DMS153 (cell line): ENCODE results near the gene PXMP4.

Experiments used
- DNase-seq: peaks from one replicate; lab custom pipeline; 2025; lab: John Stamatoyannopoulos, UW

The PXMP4 gene

DNA sequence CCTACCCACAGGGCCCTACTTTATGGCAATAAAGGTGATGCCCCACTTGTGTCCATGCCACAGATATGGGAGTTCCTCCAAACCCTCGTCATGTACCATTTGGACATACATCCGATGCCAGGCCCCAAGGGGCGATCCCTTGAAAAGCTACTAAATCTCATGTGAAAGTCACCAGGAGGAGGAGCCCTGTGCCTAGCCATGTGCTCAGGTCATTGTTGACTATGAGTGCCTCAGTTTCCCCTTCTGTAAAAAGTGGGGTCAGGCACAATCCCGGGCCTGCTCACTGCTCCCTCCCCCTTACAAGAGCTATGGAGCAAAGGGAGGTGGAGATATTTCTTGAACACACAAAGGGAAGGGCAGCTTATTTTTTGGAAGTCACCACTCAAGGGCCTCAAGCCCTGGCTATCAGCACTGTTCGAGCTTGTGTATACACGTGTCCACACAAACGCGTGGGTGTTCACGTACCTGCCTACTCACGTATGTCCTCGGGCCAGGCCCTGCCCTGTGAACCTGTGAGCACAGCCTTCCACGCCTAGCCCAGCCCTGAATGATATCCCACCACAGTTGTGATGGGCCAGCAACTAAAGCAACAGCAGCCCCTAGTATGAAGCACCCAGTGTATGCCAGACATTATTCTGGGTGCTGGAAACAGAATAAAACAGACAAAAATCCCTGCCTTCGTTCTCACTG is 51.5 kb downstream of the PXMP4 start:
- no peak for DNase-seq

DNA sequence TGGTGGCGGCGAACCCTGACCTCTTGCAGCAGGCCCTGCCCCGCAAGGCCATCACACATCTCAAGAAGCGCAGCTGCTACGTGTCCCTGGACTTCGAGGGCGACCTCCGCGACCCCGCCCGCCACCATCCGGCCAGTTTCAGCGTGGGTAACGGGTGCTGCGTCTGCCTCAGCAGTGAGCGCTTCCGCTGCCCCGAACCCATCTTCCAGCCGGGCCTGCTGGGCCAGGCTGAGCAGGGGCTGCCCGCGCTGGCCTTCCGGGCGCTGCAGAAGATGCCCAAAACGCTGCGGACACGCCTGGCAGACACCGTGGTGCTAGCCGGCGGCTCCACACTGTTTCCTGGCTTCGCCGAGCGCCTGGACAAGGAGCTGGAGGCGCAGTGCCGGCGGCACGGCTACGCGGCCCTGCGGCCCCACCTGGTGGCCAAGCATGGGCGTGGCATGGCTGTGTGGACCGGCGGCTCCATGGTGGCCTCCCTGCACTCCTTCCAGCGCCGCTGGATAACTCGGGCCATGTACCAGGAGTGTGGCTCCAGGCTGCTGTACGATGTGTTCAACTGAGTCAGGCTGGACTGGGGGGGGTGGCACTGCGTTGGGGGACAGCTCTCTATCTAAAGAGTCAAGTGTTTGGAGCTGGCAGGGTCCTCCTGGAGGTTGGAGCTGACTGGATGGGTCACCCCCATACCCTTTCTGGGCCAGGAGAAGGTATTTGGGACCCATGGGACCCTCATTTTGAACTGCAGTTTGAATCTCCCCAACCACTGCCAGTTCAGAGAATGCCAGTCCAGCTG is 52.2 kb downstream of the PXMP4 start:
- peak; percentile 56 for DNase-seq

DNA sequence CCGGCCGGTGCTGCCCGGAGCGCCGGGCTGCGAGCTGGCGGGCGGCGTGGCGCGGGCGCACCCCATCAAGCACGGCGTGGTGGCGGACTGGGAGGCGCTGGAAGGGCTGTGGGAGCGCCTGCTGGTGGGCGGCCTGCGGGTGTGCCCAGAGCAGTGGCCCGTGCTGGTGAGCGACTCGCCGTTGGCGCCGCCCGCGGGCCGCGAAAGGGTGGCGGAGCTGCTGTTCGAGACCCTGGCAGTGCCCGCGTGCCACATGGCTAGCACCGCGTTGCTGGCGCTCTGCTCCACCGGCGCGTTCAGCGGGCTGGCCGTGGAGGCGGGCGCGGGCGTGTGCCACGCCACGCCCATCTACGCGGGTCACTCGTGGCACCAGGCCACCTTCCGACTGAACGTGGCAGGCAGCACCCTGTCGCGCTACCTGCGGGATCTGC is 52.9 kb downstream of the PXMP4 start:
- no peak for DNase-seq

DNA sequence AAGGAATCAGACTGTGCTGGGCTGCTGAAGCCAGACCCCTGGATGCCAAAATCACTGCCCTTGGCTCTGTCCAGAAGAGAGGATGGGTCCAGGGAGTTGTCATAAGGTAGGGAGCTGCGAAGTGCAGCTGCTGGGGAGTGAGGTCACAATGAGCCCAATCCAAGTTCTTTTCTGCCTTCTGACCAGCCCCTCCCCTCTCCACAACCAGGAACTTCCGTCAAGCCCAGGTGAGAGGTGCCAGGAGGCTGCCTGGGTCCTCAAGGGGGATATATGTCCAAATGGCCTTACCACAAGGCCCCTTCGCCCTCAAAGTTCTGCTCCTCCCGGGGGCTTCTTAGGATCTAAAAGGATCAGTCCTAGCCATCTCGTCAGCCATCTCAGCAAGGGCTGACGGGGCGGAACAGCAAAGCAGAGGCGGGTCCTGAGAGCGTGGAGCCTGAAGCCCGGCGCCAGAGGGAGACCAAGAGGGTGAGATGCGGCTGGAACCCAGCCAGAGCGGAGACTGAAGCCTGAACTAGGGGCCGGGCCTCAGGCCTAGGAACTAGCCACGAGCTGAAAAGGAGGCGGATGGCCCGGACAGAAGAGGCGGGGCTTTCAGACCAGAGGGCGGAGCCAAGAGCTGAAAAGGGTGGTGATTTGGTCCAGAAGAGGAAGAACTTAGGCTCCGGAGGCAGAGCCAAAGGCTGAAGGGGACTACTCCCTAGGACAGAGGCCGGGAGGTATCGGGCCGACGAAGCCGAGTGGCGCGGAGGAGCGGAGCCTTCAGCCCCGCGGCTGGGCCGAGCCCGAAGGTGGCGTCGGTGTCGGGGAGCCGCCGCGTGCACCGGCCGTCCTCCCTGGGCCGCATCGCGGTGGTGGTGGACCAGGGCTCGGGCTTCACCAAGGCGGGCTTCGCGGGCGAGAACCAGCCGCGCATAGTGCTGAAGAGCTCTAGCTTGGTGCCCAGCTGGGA is 53.5 kb downstream of the PXMP4 start, which contains the start of gene ACTL10:
ACTL10 (plus strand) TSS at position 651 of the 952 bp plus-strand sequence. CDS start 555 bp downstream, outside the sequence.
- DNase-seq: peak; percentile 98

DNA sequence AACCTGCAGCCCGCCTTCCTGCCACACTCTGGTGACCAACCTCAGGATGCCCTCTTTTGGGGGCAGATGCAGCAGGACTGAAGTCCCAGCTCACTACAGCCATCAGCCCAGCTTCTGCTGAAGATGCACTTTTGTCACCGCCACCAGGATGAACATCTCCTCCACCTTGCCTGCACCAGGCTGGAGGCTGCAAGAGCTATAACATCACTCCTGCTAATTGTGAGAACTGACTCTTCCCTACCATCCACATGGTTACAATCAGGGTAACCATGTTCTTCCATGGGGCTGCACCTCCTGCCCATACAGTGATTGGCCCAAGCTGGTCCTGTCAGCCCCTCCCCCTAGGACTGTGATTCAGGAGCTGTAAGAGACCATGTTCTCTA is 55.4 kb downstream of the PXMP4 start:
- DNase-seq: no peak

DNA sequence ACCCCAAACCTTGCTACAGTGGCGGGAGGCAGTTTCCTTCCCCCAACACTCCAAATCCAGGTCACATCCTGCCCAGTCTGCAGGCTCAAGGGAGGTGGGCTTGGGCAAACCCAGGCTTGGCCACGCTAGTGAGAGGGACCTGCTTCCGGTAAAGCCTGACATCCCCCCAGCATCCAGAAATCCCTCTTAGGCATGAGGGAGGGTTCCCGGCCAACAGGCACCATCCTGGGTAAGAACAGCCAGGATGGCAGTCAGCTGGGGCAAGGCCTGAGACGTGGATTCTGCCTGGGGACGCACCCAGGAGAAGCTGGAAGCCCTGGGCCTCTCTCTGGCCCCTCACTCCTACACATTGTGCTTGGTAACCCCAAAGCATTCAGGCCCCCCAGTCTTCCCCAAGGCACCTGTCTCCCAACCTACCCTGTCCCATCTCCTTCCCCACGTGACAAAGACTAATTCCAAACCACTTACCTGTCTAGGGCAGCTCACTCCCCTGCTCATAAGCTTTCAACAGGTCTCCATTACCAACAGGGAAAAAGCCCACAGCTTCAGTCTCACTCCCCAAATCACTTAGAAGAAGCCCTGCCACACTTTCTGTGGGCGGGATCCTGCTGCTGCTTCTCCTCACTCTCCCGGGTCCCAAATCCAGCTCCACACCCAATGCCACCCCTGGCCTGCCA is 55.9 kb downstream of the PXMP4 start:
- DNase-seq: no peak

DNA sequence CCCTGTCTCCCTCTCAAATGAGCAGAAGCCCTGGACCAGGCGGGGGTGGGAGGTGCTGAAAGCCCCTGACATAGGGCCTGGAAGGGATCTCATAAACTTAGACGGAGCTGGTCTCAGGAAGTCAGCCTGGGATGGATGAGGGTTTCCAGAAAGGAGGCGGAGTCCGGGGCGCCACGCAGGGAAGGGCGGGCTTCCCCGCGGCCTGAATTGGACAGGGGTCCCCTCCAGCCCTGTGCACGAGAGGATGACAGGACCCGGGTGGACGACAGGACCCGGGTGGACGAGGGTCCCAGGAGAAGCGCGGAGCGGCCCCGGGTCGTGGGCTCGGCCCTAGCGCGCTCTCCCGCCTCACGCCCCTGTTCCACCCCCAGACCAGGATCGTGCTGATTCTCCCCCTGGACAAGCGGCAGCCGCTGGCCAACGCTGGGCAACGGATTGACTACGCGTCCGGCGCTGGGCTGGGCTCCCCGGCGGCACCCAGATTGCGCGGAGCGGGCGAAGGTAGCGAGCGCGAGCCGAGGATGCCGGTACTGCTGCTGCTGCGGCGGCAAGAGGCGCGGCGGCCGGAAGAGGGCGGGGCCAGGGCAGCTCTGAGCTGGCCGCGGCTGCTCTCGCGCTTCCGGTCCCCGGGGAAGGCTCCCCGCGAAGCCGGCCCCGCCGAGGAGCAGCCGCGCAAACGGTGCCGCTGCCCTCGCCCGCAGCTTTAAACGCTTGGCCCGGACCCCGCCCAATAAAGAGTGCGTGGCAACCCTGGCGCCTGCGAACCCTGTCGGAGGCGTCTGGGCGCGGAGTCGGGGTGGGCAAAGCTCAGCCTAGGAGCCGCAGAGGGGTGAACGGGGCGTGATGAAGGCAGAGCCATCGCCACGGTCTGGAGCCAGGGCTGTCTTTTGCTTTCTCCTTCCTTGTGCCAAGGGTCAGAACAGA is 56.7 kb downstream of the PXMP4 start:
- DNase-seq: peak; percentile 60

DNA sequence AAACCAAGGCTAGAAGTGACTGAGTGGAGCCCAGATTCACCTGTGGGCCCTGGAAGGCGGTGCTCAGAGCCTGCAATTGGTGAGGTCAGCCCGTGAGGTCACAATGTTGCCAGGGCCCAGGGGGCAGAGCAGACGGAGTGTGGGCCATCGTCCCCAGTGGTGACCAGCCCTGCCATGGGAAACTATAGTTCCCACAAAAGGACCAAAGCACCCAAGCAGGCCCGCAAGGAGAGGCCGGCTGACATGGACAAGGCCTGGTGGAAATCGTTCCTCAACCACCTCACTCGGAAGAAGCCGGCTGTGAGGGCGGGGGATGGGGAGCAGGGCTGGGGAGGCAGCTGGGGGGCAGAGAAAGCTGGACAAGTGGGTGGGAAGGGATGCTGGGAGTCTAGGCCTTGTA is 57.9 kb downstream of the PXMP4 start, which contains the start of gene C20orf144:
C20orf144 (plus strand) TSS at position 156 of the 400 bp plus-strand sequence; CDS start at position 175, 19 bp downstream.
- DNase-seq: no peak

DNA sequence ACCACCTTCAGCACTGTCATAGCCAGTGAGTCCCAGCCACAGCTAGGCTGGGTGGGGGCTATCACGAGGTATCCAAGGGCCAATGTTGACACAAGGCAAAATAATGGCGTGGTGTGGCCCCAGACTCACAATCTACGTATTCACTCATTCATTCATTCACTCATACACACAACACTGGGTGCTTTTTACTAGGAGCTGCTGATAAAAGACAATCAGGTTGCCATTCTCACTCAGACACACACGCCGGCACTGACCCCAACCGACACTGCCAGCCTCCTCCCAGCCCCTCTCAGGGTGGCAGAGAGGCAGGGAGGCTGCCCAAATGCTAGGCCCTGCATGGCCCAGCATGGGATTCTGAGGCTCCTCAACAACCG is 59.4 kb downstream of the PXMP4 start:
- DNase-seq: no peak

DNA sequence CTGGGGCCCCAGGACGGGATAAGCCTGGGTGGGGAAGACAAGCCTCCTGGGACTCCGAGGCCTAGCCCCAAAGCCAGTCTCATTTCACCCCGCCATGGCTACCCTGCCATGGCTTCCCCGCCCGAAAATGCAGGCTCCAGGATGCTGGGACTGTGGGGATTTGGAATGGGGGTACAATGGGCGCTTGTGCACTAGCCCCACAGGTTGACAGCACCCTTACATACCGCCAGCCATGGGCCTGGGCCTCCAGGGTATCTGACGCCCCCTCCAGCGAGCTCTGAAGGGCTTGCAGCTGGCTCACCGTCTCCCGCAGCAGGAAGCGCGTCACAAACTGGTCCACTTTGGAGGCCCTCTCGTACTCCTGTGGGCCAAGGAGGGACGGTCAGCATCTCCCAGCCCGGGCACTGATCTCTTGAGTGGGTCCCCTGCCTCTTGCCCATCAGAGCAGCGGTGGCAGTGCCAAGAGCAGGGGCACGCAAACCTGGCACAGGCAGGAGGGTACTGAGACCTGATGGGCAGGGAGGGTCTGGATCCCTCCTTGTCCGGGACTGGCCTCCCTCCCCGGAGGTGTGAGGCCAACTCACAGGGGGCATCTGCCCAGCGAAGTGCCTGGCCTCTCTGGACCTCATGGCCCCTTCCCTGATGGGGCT is 60.0 kb downstream of the PXMP4 start:
- no peak for DNase-seq

DNA sequence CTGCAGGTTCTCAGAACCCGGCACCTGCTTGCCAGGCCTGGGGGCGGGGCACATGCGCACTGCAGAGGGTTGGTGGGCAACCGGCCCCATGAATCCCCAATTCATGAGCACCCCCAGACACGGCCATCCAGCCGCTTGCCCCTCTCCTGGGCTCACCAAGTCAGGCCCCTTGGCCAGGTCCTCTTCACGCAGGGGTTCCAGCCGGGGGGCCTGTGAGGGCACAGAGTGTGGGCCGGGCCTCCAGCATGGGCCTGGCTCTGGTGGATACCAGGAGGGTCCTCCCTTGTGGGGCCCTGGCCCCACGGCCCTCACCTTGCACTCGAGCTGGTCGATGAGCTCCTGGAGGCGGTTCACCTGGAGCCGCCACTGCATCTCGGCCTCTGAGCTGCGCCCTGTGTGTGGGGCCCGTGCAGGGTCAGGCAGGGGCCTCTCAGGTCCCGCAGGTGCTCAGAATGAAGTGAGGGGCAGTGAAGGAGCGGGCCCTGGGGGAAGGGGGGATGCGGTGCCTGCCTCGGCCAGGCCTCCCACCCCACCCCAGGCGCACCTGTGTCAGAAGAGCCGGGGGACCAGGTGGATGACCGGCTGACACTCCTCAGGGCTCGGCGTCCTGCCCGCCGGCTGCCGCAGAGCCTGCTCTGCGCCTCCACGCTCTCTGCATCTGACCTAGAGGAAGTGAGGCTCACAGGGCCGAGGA is 60.6 kb downstream of the PXMP4 start:
- no peak for DNase-seq

DNA sequence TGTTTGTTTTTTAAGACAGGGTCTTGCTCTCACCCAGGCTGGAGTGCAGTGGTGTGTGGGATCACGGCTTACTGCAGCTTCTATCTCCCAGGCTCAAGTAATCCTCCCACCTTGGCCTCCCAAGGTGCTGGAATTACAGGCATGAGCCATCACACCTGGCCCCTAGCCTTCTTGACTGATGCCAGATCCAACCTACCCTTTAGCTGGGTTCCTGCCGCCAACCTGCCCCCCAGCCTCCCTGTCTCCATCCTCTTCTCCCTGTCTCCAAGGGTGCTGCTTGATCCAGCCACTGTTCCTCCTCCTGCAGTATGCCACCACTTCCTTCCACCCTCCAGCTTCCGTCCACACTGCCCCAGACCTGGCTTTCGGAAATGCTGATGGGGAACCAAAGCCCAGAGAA is 61.2 kb downstream of the PXMP4 start:
- no peak for DNase-seq

DNA sequence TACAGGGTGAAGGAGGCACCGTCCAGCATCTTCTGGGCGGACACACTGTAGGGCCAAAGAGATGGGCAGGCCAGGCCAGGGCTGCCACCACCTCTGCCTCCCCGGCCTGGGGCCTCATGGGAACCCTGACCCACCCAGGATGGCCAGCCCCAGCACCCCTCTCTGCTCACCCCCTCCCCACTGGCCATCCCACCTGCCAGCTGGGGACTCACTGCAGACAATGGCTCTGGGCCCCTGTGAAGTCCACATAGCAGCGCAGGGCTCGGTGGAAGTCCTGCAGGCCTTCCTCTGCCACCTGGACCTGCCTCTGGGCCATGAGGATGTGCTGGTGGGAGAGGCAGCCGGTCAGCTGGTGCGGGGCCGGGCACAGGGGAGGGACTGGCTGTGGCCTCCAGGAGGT is 61.6 kb downstream of the PXMP4 start:
- no peak for DNase-seq

DNA sequence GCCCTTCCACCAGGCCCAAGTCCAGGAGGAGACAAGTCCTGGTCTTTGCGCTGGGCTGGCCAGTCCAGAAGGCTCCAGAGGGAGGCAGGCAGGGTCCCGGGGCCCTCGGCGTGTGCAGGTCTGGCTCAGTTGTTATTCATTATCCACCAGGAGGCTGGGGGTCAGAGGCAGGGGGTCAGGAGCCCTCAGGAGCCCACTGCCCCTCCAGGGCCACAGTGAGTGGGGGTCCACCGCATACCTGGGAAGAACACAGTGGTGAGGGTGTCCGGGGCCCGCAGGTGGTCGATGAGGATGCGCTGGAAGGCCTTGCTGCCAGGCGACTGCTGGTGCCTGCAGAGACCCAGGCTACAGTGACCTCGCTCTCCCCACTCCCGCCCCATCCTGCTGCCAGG is 62.4 kb downstream of the PXMP4 start:
- DNase-seq: no peak

DNA sequence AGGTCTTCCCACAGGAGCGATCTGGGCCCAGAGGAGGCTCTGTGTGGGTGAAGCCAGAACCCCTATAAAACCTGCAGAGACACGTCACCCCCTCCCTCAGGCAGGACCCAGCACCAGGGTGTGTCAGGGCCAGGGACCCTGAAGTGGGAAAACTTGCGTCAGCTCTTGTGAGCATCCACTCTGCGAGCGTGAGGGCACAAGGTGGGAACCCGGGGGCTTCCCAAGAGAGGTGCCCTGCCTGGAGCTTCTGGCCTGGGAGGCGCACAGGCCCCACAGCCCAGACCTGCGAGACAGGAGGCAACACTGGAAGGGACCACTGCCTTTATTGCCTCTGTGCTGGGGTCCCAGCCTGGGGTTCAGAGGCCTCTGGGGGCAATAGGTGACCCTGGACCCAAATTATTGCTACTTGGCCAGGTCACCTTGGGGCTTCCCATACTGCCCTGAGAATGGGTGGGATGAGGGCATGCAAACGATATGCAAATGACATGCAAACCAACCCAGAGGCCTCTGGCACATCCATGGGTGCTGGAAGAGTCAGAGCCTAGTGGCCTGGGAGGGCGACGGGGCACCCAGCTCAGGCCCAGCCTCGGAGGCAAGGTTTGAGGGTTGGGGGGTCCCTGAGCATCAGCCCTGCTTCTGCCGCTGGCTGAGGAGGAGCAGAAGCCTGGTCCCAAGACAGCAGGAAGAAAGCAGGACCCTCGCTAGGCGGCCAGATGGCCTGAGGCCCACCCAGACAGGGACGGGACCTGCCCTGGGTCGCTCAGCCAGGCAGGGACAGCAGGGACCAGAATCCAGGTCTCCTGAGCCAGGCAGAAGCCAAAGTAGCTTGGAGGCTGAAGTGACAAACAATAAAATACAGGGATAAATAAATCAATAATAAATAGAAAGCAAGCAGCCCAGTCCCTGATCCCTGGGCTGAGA is 63.1 kb downstream of the PXMP4 start:
- no peak for DNase-seq

DNA sequence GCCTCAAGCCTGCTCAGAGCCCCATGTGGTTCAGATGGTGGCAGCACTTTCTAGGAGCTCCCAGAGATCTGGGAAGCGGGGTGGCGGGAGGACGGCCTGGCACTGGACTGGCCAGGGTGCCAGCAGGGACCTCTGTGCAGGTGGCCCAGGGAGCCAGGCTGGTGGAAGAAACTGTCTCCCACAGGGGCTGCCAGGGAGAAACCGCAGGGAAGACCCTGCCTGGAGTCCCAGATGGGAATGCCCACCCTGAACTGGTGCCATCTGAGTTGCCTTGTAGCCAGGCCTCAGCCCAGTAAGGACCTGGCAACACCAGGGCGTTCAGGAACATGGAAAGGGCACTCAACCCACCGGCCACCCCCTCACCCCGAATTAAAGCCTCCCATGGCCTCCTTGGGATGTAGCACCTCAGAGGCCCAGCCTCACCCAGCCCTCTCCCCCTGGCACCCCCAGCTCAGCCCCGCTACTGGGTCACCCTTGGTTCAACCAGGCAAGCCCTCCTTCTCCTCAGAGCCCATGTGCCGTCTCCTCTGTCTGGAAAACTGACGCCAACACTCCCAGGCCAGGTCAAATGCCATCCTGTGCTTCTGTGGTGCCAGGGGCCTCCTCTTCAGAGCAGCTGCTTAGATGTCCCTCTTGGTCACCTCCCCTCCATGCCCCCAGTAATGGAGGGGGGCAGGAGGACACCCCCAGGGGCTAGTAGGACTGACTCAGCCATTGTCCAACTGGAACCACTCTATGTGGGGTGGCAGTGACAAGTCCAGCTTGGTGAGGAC is 63.9 kb downstream of the PXMP4 start:
- DNase-seq: no peak

DNA sequence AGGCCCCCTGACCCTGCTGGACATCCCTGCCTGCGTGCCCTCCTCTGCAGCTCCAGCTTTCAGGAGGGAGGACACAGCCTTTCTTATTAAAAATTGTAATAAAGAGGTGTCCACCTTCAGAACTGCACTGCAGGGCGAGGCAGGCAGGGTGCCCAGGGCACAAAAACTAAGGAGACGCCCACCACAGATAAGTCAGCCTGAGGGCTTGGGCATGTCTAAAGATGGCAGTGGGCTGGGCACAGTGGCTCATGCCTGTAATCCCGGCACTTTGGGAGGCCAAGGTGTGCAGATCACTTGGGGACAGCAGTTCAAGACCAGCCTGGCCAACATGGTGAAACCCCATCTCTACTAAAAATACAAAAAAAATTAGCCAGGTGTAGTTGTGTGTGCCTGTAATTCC is 64.9 kb downstream of the PXMP4 start:
- no peak for DNase-seq
